B cell (primary cell): ENCODE data around the gene MCAM. TPM values are rescaled to one million over a fixed set of nuclear protein-coding genes. Genes with fewer than 3 reads are reported as not detected.

Experiments used
- ATAC-seq: fragments of 200-7000 bp; cut with Tn5 transposase; one replicate; pipeline ENCODE4 v1.10.0; 2021; ENCODE audit warnings: low read depth, mild to moderate bottlenecking, moderate number of reproducible peaks, moderate library complexity
- CTCF ChIA-PET: fragments of 350-600 bp; sonication (Branson Sonifier 250); formaldehyde crosslinking; loops from one replicate; lab custom pipeline; 2021; ENCODE audit warnings: antibody characterized with exemption, inconsistent platforms; lab: Charles Lee
- POLR2A ChIA-PET: fragments of 350-600 bp; sonication (Branson Sonifier 250); formaldehyde crosslinking; loops from one replicate; lab custom pipeline; 2021; ENCODE audit warnings: antibody characterized with exemption; lab: Charles Lee
- DNase-seq: peaks from one replicate; pipeline ENCODE4 v3.0.0; 2013
- H2AFZ ChIP-seq: 2 replicates; pipeline ENCODE4 v1.6.1; 2012; ENCODE audit warnings: mild to moderate bottlenecking, low read depth, low read length; ENCODE audit not compliant: insufficient read depth, poor library complexity, severe bottlenecking
- H3K27ac ChIP-seq, 2 donors: 1 replicate in 1 of 2; 2 replicates in 1 of 2; pipeline ENCODE4 v1.5.1; 2012 to 2013; ENCODE audit warnings: low read length in 2 of 2, mild to moderate bottlenecking in 2 of 2, moderate library complexity in 1 of 2
- H3K27me3 ChIP-seq, 4 experiments: fragments of 200-600 bp in 1 of 4; sonication (generic) in 1 of 4; replicated peaks in 1 of 4; 1 replicate in 2 of 4; 2 replicates in 2 of 4; pipeline versions ENCODE4 v1.6.1 to v1.7.0; 2013 to 2016; ENCODE audit warnings: low read length in 3 of 4, mild to moderate bottlenecking in 2 of 4, mixed read lengths in 1 of 4, moderate library complexity in 1 of 4; ENCODE audit not compliant: insufficient read depth in 4 of 4, control insufficient read depth in 3 of 4; ENCODE audit errors: control extremely low read depth in 1 of 4
- H3K36me3 ChIP-seq, 2 experiments: replicated peaks in 1 of 2; 1 replicate in 1 of 2; 2 replicates in 1 of 2; pipeline versions ENCODE4 v1.6.1 to v1.7.1; 2013; ENCODE audit warnings: low read length in 1 of 2; ENCODE audit not compliant: insufficient read depth in 2 of 2, control insufficient read depth in 1 of 2; ENCODE audit errors: control extremely low read depth in 1 of 2, extremely low read depth in 1 of 2
- H3K4me1 ChIP-seq, 2 donors: fragments of 200-600 bp in 1 of 2; sonication (generic) in 1 of 2; 1 replicate in 1 of 2; 2 replicates in 1 of 2; pipeline versions ENCODE4 v1.5.1 to v1.6.1; 2013 to 2017; ENCODE audit warnings: low read length in 2 of 2; ENCODE audit not compliant: control insufficient read depth in 2 of 2, insufficient read depth in 2 of 2
- H3K4me2 ChIP-seq: replicated peaks from 2 replicates; pipeline ENCODE3; 2012; ENCODE audit warnings: mild to moderate bottlenecking, low read depth, low read length; ENCODE audit not compliant: poor library complexity, severe bottlenecking
- H3K4me3 ChIP-seq, 5 experiments: fragments of 200-600 bp in 1 of 5; sonication (generic) in 1 of 5; 1 replicate in 3 of 5; 2 replicates in 2 of 5; pipeline versions ENCODE4 v1.5.1 to v1.7.0; 2011 to 2016; ENCODE audit warnings: low read length in 4 of 5, mild to moderate bottlenecking in 4 of 5, low read depth in 2 of 5, control low read depth in 1 of 5, moderate library complexity in 1 of 5; ENCODE audit not compliant: insufficient read depth in 1 of 5; ENCODE audit errors: control extremely low read depth in 1 of 5, extremely low read depth in 1 of 5
- H3K79me2 ChIP-seq: fragments of 200-600 bp; sonication (generic); one replicate; pipeline ENCODE4 v1.6.0; 2016; ENCODE audit warnings: low read length; ENCODE audit not compliant: control insufficient read depth, insufficient read depth
- H3K9ac ChIP-seq: fragments of 200-600 bp; sonication (generic); 2 replicates; pipeline ENCODE4 v1.6.1; 2017; ENCODE audit warnings: mild to moderate bottlenecking, low read length, moderate library complexity
- H3K9me3 ChIP-seq, 3 donors: one replicate each; pipeline versions ENCODE4 v1.6.1 to v1.7.1; 2013; ENCODE audit warnings: low read length in 2 of 3; ENCODE audit not compliant: control insufficient read depth in 2 of 3, insufficient read depth in 1 of 3; ENCODE audit errors: control extremely low read depth in 1 of 3
- H4K20me1 ChIP-seq: 2 replicates; pipeline ENCODE4 v1.6.0; 2012; ENCODE audit warnings: mild to moderate bottlenecking, low read length; ENCODE audit not compliant: insufficient read depth, control insufficient read depth, poor library complexity, severe bottlenecking
- H3K27ac Mint-ChIP-seq: one replicate; pipeline ENCODE4 v1.8.0; 2021; ENCODE audit warnings: mixed read lengths
- H3K27me3 Mint-ChIP-seq: one replicate; pipeline ENCODE4 v1.8.0; 2021; ENCODE audit warnings: mixed read lengths
- H3K4me1 Mint-ChIP-seq: one replicate; pipeline ENCODE4 v1.8.0; 2021; ENCODE audit warnings: mixed read lengths
- H3K4me3 Mint-ChIP-seq: one replicate; pipeline ENCODE4 v1.8.0; 2021; ENCODE audit warnings: mixed read lengths
- H3K9me3 Mint-ChIP-seq: one replicate; pipeline ENCODE4 v1.8.0; 2022; ENCODE audit warnings: mixed read lengths; ENCODE audit not compliant: insufficient read depth
- CTCF ChIP-seq: fragments of 200-600 bp; IDR thresholded peaks from one replicate; pipeline ENCODE4 v1.8.0; 2022; ENCODE audit warnings: antibody characterized with exemption, mild to moderate bottlenecking
- EZH2 ChIP-seq: IDR thresholded peaks from 2 replicates; pipeline ENCODE4 v1.6.1; 2012; ENCODE audit warnings: borderline replicate concordance, low read depth, mild to moderate bottlenecking, moderate library complexity, low read length; ENCODE audit not compliant: insufficient read depth, poor library complexity, severe bottlenecking
- WGBS: methylation state at CpG from one replicate; pipeline ENCODE4 v1.1.5; 2013; ENCODE audit warnings: missing lambda C conversion rate; ENCODE audit not compliant: insufficient coverage; 5-methylcytosine and 5-hydroxymethylcytosine counted together
- intact Hi-C: fragments of 100-400 bp; cut with micrococcal nuclease; formaldehyde crosslinking; loops from one replicate; pipeline ENCODE4 v1.10.0; 2022
- polyA plus RNA-seq: library from polyadenylated mRNA; depleted of rRNA; stranded (reverse); fragments of >200 nt; gene quantifications from 2 replicates; pipeline ENCODE4 v1.2.3, GENCODE V29; 2012
- total RNA-seq, 2 donors: library from RNA; stranded (reverse); fragments of 120-200 nt in 1 of 2; gene quantifications; 1 replicate in 1 of 2; 2 replicates in 1 of 2; pipeline versions ENCODE4 v1.2.3 to v1.2.4, GENCODE V29; 2013 to 2022

Gene MCAM
- total and polyA plus RNA-seq, 2 donors (not counting 1 experiment from before 2014, with no cell fraction given) = 0.42 to 1.1 TPM

DNA sequence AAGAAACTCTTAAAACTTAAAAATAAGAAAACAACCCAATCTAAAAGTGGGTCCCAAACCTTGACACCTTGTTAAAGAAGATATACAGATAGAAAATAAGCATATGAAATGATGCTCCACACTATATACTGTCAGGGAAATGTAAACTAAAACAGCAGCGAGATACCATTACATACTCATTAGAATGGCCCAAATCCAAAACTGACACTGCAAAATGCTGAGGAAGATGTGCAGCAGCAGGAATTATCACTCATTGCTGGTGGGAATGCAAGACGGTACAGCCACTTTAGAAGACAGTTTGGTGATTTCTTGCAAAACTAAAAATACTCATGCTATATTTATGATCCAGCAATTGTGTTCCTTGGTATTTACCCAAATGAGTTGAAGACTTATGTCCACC is 12.4 kb upstream of the MCAM start:
- CTCF ChIA-PET = interaction anchor here (0.7 kb wide), 1 partner anchor 426 kb away, joined by 3 read pairs; no protein-coding TSS in a partner anchor
- intact Hi-C loops = no loop called here
- no peak overlapping the region for H3K27ac ChIP-seq
- Mint-ChIP-seq H3K4me3 (no peak overlapping the region), H3K27me3 (peaks cover 9% of the 10 kb centered on the region), H3K9me3 (no peaks in the 10 kb centered on the region), H3K27ac (no peak overlapping the region), H3K4me1 (peaks cover 7% of the 10 kb centered on the region)
- no CpG with 5 or more reads among the region's 2 CpGs for WGBS
- no peak for DNase-seq
- H3K4me1 ChIP-seq = peaks cover 0 to 4% of the 10 kb centered on the region in 2 donors
- H3K27me3 ChIP-seq = no peaks in the 10 kb centered on the region
- no peaks in the 10 kb centered on the region for H3K9me3 ChIP-seq
- no peaks in the 10 kb centered on the region for H4K20me1 ChIP-seq
- H3K36me3 ChIP-seq = no peaks in the 10 kb centered on the region
- H3K9ac ChIP-seq = no peak overlapping the region
- no peak for ATAC-seq
- no peak overlapping the region for H3K4me3 ChIP-seq
- POLR2A ChIA-PET = no interaction called here
- peaks cover 6% of the 10 kb centered on the region for H3K79me2 ChIP-seq
- H3K4me2 ChIP-seq = no peak overlapping the region
- no peak for TF ChIP-seq CTCF
- no peak for TF ChIP-seq EZH2
- no peak overlapping the region for H2AFZ ChIP-seq

- Histone ChIP-seq H3K4me3 (no peak overlapping the region), H3K79me2 (no peaks in the 10 kb centered on the region), H3K27ac (no peak overlapping the region), H3K36me3 (no peaks in the 10 kb centered on the region), H3K9me3 (peaks cover 0 to 4% (median 0%) of the 10 kb centered on the region in 3 donors), H2AFZ (no peak overlapping the region), H3K4me2 (no peak overlapping the region), H3K4me1 (peaks cover 9 to 23% of the 10 kb centered on the region in 2 donors), H3K9ac (no peak overlapping the region), H4K20me1 (no peaks in the 10 kb centered on the region), H3K27me3 (peaks cover 0 to 10% (median 4%) of the 10 kb centered on the region in 4 experiments)
- Mint-ChIP-seq H3K4me1 (peaks cover 21% of the 10 kb centered on the region), H3K27me3 (peaks cover 1% of the 10 kb centered on the region), H3K27ac (no peak overlapping the region), H3K4me3 (no peak overlapping the region), H3K9me3 (no peaks in the 10 kb centered on the region)
- intact Hi-C loops = no loop called here
- ChIA-PET CTCF (interaction anchor here (0.6 to 4.5 kb wide), 25 partner anchors 8 to 230 kb away, joined by 3 to 45 read pairs (median 5); partner anchors contain the start of genes CBL, DPAGT1, RNF26 and USP2), POLR2A (no interaction called here)
- ATAC-seq (no peak), DNase-seq (no peak)
- TF ChIP-seq EZH2 (no peak), CTCF (no peak)
- WGBS = 23% methylated on average over 4 of the region's 4 CpGs
Measured at GRCh38 chr11:119324189-119324588, 7.3 kb upstream of the MCAM start.
